HG03354 (cell line): ENCODE data around the gene DMXL2.
"Not testable (repeated sequence)": the region's sequence is repeated elsewhere in the genome, so short reads cannot be mapped to it uniquely, and the experiment has no call there.

Experiments used
- ATAC-seq: cut with Tn5 transposase; IDR thresholded peaks from one replicate; pipeline ENCODE4 v1.9.1; 2021; ENCODE audit warnings: mild to moderate bottlenecking; ENCODE audit not compliant: unreplicated experiment, poor library complexity, severe bottlenecking

The DMXL2 gene

DNA sequence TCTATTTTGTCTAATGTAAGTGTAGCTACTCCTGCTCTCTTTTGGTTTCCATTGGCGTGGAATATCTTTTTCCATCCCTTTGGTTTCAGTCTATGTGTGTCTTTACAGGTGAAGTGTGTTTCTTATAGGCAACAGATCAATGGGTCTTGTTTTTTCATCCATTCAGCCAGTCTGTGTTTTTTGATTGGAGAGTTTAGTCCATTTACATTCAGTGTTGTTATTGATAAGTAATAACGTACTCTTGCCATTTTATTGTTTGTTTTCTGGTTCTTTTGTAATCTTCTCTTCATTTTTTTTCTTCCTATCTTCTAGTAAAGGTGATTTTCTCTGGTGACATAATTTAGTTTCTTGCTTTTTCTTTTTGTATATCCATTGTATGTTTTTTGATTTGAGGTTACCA, 184.0 kb downstream of the DMXL2 start:
- ATAC-seq = no peak

DNA sequence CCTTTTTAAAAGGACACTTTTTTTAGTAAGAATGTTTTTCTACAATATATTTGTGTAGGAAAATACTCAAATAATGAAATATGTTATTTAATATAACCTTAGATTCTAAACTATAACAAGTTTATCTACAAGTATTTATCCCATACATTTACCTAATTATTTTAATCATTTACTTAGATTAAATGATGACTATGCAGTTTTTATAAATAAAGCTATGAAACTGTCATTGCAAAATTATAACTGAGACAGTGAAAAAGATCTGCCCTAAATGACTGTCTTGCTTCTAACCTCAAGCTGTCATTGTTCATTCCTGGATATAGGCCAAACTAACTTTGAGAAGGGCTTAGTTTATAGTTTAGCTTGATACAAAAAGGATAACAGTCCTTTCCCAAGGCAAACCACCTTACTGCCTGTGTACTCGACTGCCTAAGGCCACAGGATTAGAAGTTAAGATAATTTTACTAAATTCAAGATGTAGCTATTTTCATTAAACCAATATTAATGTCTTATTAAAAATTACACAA, 197.0 kb downstream of the DMXL2 start:
- ATAC-seq = no peak

DNA sequence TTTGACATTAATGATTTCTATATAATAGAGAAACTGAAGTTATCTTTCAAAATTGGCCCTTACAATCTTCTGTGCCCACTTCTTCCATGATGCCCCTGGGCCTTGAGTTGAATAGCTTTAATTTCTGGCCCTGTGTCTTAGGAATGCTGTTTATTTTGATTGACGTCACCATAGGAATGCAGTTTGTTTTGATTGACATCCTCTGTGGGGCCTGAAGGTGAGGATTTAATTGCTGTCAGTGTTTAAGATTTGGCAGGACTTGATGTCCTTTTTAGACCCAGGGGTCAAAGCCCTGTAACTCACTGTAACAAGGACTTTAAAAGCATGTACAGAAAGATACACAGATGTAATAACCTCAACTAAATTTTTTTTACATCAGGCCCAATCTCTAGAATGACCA, 197.8 kb downstream of the DMXL2 start:
- ATAC-seq = no peak

DNA sequence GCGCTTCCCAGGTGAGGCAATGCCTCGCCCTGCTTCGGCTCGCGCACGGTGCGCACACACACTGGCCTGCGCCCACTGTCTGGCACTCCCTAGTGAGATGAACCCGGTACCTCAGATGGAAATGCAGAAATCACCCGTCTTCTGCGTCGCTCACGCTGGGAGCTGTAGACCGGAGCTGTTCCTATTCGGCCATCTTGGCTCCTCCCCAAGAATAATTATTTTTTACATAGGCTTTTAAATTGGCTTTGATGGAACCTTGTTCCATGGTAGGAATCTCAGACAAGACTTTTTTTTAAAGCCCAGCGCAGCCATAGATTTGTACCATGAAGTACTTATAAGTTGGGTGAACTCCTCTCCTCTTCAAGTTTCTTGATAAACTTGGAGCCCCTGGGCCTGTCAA, 199.5 kb downstream of the DMXL2 start:
- ATAC-seq = not testable (repeated sequence)

DNA sequence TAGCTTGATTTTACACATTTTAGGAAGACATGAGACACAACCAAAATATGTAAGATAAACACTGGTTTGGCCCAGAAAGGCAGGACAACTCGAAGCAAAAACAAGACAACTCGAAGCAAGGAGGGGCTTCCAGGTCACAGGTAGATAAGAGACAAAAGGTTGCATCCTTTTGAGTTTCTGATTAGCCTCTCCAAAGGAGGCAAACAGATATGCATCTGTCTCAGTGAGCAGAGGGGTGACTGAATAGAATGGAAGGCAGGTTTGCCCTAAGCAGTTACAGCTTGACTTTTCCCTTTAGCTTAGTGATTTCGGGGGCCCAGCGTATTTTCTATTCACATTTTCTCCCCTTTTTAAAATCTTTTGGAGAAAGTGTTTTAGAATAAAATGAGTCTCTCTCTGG, 206.4 kb downstream of the DMXL2 start:
- ATAC-seq = no peak

DNA sequence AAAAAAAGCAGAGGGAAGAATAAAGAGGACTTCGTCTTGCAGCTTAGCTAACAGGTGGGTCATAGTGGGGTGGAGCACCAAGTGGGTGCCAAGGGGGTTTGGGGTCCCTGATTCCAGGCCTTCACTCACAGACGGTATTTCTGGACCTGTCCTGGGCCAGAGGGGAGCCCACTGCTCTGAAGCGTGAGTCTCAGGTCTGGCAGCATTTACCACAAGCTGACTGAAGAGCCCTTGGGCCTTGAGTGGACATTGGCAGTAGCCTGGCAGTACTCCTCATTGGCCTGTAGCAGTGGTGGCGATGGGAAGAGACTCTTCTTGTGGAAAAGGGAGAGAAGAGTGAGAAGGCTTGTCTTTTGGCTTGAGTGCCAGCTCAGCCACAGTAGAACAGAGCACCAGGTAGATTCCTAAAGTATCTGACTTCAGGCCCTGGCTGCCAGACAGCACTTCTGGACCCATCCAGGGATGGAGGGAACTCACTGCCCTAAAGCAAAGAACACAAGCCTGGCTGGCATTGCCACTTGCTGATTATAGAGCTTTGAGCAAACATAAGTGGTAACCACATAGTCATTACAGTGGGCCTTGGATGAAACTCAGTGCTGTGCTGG, 208.2 kb downstream of the DMXL2 start:
- ATAC-seq = no peak

DNA sequence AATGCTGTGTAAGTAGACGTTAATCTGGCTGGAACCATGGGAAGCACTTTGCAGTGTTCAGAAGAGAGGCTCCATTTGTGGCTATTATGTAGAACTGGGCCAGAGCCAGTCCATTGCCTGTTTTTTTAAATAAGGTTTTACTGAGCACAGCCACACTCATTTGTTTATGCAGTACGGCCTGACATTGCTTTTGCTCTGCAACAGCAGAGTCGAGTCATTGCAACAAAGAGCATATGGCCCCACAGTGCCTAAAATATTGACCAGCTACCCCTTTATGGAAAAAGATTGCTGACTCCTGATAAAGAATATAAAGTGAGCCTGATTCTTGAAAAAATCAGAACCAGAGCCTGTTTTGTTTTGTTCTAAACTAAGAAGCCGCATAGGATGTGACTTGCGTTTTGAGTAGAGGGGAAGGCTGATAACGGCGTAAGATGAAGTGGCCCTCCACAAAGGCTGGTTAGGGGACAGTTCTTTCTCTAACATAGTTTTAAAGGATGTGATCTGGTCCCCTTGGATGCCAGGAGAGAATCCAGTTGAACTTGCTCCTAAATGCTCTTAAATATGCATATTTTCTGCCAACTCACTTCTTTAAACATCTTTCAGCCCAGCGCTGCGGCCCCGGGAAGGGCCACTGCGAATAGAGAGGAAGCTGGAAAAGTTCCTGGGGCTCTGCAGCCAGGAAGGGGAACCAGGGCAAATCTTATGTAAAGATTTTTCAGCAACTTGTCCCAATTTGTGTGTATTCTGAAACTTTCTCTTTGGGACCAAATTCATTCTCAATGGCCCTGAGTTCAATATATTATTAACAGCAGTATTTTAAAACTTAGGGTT, 216.7 kb downstream of the DMXL2 start:
- ATAC-seq = no peak

DNA sequence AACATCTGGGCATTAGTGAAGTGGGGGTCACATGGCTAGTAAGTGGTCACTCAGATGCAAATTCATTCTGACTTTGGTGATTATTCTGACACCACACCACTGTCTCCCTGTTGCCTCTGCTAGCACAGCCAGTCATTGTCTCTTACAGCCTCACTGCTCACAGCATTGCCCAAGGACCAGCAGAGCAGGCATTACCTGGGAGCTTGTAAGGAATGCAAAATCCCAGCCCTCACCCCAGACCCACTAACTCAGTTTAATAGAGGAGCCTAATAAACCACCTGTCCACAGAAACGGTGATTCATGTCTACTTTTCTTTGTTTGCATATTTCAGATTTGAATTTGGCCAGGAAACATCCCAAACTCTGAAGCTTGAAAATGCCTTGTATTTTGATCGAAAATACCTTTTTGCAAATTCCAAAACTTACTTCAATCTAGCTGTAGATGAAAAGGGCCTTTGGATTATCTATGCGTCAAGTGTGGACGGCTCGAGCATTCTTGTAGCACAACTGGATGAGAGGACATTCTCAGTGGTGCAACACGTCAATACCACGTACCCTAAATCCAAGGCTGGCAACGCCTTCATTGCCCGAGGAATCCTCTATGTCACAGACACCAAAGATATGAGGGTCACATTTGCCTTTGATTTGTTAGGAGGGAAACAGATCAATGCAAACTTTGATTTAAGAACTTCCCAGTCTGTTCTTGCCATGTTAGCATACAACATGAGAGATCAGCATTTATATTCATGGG, 218.4 kb downstream of the DMXL2 start:
- ATAC-seq = no peak

DNA sequence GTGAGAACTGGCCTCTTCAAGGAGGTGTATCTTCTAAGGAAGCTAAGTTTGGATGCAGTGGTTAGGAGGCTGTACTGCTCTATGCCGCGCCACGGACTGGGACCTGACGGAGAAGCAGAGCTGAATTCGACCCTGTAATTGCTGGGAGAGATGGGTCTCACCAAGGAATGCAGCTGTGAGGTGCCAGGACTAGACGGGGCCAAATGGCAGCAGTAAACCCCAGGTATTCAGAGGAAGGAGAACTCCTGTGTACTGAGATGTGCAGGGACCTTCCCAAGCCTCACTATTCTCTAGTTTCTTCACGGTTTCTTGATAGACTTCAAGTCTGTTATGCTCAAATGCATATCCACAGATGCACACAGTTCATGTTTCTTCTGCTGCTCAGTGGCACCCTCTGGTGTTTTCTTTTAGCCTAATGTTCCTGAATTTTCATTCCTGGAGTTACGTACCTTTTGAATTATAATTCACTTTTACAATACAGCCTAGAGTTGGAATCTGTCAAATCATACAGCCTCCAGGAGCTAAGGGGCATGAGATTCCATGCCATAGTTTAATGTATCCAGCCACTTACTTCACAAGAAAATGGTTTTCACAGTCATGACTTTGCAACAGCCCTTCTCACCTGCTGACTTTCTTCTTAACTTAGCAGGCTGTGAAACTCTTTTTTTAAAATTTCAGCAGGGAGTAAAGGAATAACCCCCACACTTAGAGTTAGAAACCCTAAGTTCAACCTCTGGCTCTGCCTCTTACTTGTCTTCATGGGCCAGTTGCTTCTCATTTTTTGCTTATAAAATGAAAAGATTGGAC, 219.3 kb downstream of the DMXL2 start:
- ATAC-seq = no peak

DNA sequence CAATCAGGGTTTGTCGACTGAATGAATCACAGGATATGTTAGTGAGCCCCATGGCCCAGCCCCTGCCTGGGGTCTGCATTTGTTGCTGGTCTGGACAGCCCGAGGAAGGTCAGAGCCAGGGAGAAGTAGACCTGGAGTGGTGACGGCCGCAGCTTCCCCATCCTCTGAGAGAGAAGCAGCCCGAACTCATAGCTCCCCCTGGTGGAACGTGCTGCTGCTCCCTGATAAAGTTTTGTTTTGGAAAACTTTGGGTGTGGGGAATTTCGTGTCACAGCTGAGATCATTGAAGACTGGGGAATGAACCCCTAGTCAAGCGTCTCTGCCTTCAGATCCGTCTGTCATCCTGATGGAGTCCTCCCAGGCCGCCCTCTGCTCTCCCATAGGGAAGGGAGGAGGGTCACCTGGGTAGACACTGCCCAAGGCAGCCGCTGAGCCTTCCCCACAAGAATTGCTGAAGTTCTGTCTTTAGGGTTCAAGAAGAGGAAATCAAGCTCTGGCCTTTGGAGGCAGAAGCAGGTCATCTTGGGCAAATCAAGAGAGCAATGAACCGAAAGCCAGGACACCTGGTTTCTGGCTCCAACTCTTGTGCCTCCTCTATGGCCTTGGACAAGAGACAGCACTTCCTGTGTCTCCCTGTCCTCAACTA, 220.6 kb downstream of the DMXL2 start:
- no peak for ATAC-seq

DNA sequence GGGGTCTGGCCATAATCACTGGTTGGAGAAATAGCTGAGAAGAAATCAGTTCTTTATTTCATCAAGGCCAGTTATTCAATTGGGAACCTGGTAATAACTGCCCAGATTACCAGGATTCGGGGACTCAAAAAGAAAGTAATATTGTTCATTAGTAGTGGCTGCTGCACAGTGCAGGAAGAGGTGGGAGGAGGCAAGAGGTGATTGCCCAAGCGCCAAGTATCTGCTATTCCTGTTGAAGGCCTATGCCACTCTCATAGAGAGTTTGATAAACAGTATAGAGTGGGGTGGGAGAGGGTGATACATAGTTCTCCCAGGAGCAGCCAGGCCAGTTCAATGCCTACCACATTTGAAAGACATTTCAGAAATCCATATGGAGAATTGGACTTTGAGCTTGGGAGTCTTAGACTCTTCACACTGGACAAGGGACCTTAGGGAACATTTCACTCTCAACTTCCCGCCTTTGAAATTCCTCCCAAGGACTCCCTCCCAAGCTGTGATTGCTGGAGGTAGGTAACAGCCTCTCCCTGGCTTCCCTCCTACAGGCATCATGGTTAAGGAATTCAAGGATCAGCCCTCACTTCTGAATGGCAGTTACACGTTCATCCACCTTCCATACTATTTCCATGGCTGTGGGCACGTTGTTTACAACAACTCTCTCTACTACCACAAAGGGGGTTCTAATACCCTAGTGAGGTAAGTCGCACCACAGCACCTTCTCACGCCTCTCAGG, 221.4 kb downstream of the DMXL2 start:
- ATAC-seq = no peak

DNA sequence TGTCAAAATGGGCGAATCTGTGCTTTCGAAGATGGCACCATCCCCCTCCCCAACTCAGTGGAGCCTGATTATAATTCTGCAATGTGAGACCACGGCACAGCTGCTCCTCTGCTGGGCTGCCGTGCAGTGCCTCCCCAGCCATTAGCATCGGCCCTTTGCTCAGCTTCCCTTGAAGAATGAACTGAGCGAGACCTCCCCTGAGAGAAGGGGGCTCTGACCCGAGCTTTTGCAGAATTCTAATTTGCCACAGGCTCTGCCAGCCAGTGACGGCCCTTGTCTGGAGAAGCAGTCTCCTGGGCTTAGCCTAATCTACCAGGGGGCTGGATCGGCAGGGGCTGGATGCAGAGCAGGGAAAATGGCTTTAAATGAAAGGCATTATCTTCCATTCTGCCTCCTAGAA, 223.9 kb downstream of the DMXL2 start:
- ATAC-seq = no peak
